ENCODE data around the gene HCN1. TPM values are rescaled to one million over a fixed set of nuclear protein-coding genes. Genes with fewer than 3 reads are reported as not detected.
A peak's percentile ranks its signal among the peaks of the same experiment; 100 is the strongest.
"Not testable (repeated sequence)": the region's sequence is repeated elsewhere in the genome, so short reads cannot be mapped to it uniquely, and the experiment has no call there.

HCN1 gene
- total RNA-seq, 2 donors from 2014 or later = 5.9 to 10.8 TPM

- no peaks in the 10 kb centered on the region for H3K36me3 Mint-ChIP-seq (ENCODE audit: low read depth)
- no peaks in the 10 kb centered on the region for H3K27me3 Mint-ChIP-seq (ENCODE audit: insufficient read depth)
- DNase-seq = no peak
- no peak overlapping the region for H3K4me3 ChIP-seq (ENCODE audit: low read length)
- peaks cover 2% of the 10 kb centered on the region for H3K4me1 Mint-ChIP-seq
- no peak overlapping the region for H3K27ac Mint-ChIP-seq
- no peaks in the 10 kb centered on the region for H3K9me3 Mint-ChIP-seq
- H3K9me3 ChIP-seq (ENCODE audit: control insufficient read depth, low read length) = no peaks in the 10 kb centered on the region
- WGBS, 2 experiments (ENCODE audit: insufficient coverage in 1 of 2, insufficient read length in 1 of 2) = 80% methylated on average over 1 of the region's 1 CpG; no CpG with 5 or more reads in 1 of the 2 experiments
- no peak overlapping the region for H3K4me3 Mint-ChIP-seq
- no peak overlapping the region for H3K9ac ChIP-seq (ENCODE audit: extremely low read depth, low read length, poor library complexity, severe bottlenecking)
- no peaks in the 10 kb centered on the region for H3K36me3 ChIP-seq (ENCODE audit: control insufficient read depth, insufficient read depth, low read length)
- TF ChIP-seq CTCF (conservative IDR thresholded peaks at IDR 0.05) = no peak
- no peaks in the 10 kb centered on the region for H3K4me1 ChIP-seq (ENCODE audit: control insufficient read depth, insufficient read depth, low read length)
- no peak overlapping the region for H3K27ac ChIP-seq (ENCODE audit: low read depth, low read length)
- no peaks in the 10 kb centered on the region for H3K27me3 ChIP-seq (ENCODE audit: control insufficient read depth, insufficient read depth, low read length, poor library complexity, severe bottlenecking)
Observed at GRCh38 chr5:45334939-45335338, 361.2 kb downstream of the HCN1 start.

GRCh38 chr5:45312627-45313026 is 383.6 kb downstream of the HCN1 start:
- H3K27me3 Mint-ChIP-seq (ENCODE audit: insufficient read depth); DNase-seq; H3K4me3 Mint-ChIP-seq; H3K4me1 ChIP-seq (ENCODE audit: control insufficient read depth, insufficient read depth, low read length); H3K27me3 ChIP-seq (ENCODE audit: control insufficient read depth, insufficient read depth, low read length, poor library complexity, severe bottlenecking); H3K9ac ChIP-seq (ENCODE audit: extremely low read depth, low read length, poor library complexity, severe bottlenecking); H3K4me1 Mint-ChIP-seq; H3K36me3 Mint-ChIP-seq (ENCODE audit: low read depth); H3K27ac ChIP-seq (ENCODE audit: low read depth, low read length); H3K27ac Mint-ChIP-seq; H3K36me3 ChIP-seq (ENCODE audit: control insufficient read depth, insufficient read depth, low read length); H3K4me3 ChIP-seq (ENCODE audit: low read length): not testable (repeated sequence)
- peaks cover 67% of the 10 kb centered on the region for H3K9me3 Mint-ChIP-seq
- 91 to 94% methylated on average over 4 to 8 of the region's 8 CpGs for WGBS, 2 experiments (ENCODE audit: insufficient coverage in 1 of 2, insufficient read length in 1 of 2)
- peaks cover 18% of the 10 kb centered on the region for H3K9me3 ChIP-seq (ENCODE audit: control insufficient read depth, low read length)

- Histone ChIP-seq H3K4me1 (ENCODE audit: control insufficient read depth, insufficient read depth, low read length) (no peaks in the 10 kb centered on the region), H3K27me3 (ENCODE audit: control insufficient read depth, insufficient read depth, low read length, poor library complexity, severe bottlenecking) (no peaks in the 10 kb centered on the region), H3K9me3 (ENCODE audit: control insufficient read depth, low read length) (peaks cover 20% of the 10 kb centered on the region), H3K27ac (ENCODE audit: low read depth, low read length) (no peak overlapping the region), H3K9ac (ENCODE audit: extremely low read depth, low read length, poor library complexity, severe bottlenecking) (no peak overlapping the region), H3K36me3 (ENCODE audit: control insufficient read depth, insufficient read depth, low read length) (no peaks in the 10 kb centered on the region), H3K4me3 (ENCODE audit: low read length) (no peak overlapping the region)
- TF ChIP-seq CTCF (conservative IDR thresholded peaks at IDR 0.05) = no peak
- Mint-ChIP-seq H3K4me1 (no peaks in the 10 kb centered on the region), H3K27ac (no peak overlapping the region), H3K27me3 (ENCODE audit: insufficient read depth) (no peaks in the 10 kb centered on the region), H3K4me3 (no peak overlapping the region), H3K9me3 (peaks cover 24% of the 10 kb centered on the region), H3K36me3 (ENCODE audit: low read depth) (peaks cover 7% of the 10 kb centered on the region)
- WGBS, 2 experiments (ENCODE audit: insufficient coverage in 1 of 2, insufficient read length in 1 of 2) = 80% methylated on average over 1 of the region's 2 CpGs; no CpG with 5 or more reads in 1 of the 2 experiments
- DNase-seq = no peak
Observed at GRCh38 chr5:45295231-45295630, 400.9 kb downstream of the HCN1 start.

- Mint-ChIP-seq H3K27ac (no peak overlapping the region), H3K36me3 (ENCODE audit: low read depth) (no peaks in the 10 kb centered on the region), H3K27me3 (ENCODE audit: insufficient read depth) (no peaks in the 10 kb centered on the region), H3K4me3 (no peak overlapping the region), H3K4me1 (no peaks in the 10 kb centered on the region), H3K9me3 (peaks cover 4% of the 10 kb centered on the region)
- Histone ChIP-seq H3K4me1 (ENCODE audit: control insufficient read depth, insufficient read depth, low read length) (no peaks in the 10 kb centered on the region), H3K27me3 (ENCODE audit: control insufficient read depth, insufficient read depth, low read length, poor library complexity, severe bottlenecking) (no peaks in the 10 kb centered on the region), H3K36me3 (ENCODE audit: control insufficient read depth, insufficient read depth, low read length) (no peaks in the 10 kb centered on the region), H3K4me3 (ENCODE audit: low read length) (no peak overlapping the region), H3K9me3 (ENCODE audit: control insufficient read depth, low read length) (peaks cover 9% of the 10 kb centered on the region), H3K27ac (ENCODE audit: low read depth, low read length) (peak overlapping the region; percentile 88), H3K9ac (ENCODE audit: extremely low read depth, low read length, poor library complexity, severe bottlenecking) (no peak overlapping the region)
- no peak for TF ChIP-seq CTCF (conservative IDR thresholded peaks at IDR 0.05)
- DNase-seq = no peak
- WGBS, 2 experiments (ENCODE audit: insufficient coverage in 1 of 2, insufficient read length in 1 of 2) = 67 to 92% methylated on average over 1 of the region's 1 CpG
Observed at GRCh38 chr5:45288746-45289145, 407.4 kb downstream of the HCN1 start.
